OCI-LY1 (cell line): ENCODE measurements around the gene NWD2.
"Not testable (repeated sequence)": the region's sequence is repeated elsewhere in the genome, so short reads cannot be mapped to it uniquely, and the experiment has no call there.

Experiments used
- H2AFZ ChIP-seq: fragments of 200-600 bp; sonication (generic), shearing (Covaris generic); 2 replicates; pipeline ENCODE4 v1.6.0; 2014; ENCODE audit warnings: antibody characterized with exemption, mild to moderate bottlenecking, low read length
- H3F3A ChIP-seq: fragments of 200-600 bp; sonication (generic), shearing (Covaris generic); 2 replicates; pipeline ENCODE4 v1.6.0; 2014; ENCODE audit warnings: mild to moderate bottlenecking, antibody characterized with exemption, low read length, moderate library complexity; ENCODE audit not compliant: insufficient read depth
- H3K27ac ChIP-seq: fragments of 200-600 bp; sonication (generic); 2 replicates; pipeline ENCODE4 v1.5.1; 2014; ENCODE audit warnings: low read length, mixed run types, mild to moderate bottlenecking, low read depth; ENCODE audit not compliant: poor library complexity, severe bottlenecking
- H3K27me3 ChIP-seq: fragments of 200-600 bp; sonication (generic); 2 replicates; pipeline ENCODE4 v1.6.0; 2014; ENCODE audit warnings: antibody characterized with exemption, mild to moderate bottlenecking, low read length, moderate library complexity; ENCODE audit not compliant: insufficient read depth
- H3K36me3 ChIP-seq: fragments of 200-600 bp; sonication (generic); 2 replicates; pipeline ENCODE4 v1.6.1; 2014; ENCODE audit warnings: mild to moderate bottlenecking, antibody characterized with exemption, low read length, moderate library complexity, mixed read lengths; ENCODE audit not compliant: insufficient read depth
- H3K4me1 ChIP-seq: fragments of 200-600 bp; sonication (generic); 2 replicates; pipeline ENCODE4 v1.5.1; 2014; ENCODE audit warnings: mild to moderate bottlenecking, low read length, moderate library complexity; ENCODE audit not compliant: insufficient read depth, severe bottlenecking
- H3K4me2 ChIP-seq: fragments of 200-600 bp; sonication (generic), shearing (Covaris generic); 2 replicates; pipeline ENCODE4 v1.6.1; 2014; ENCODE audit warnings: low read length
- H3K4me3 ChIP-seq: fragments of 200-600 bp; sonication (generic); 2 replicates; pipeline ENCODE4 v1.5.1; 2014; ENCODE audit warnings: low read length, low read depth, mild to moderate bottlenecking, mixed read lengths; ENCODE audit not compliant: poor library complexity, severe bottlenecking
- H3K79me2 ChIP-seq: fragments of 200-600 bp; shearing (Covaris generic); 2 replicates; pipeline ENCODE4 v1.6.1; 2016; ENCODE audit warnings: mixed run types, low read length, mixed read lengths; ENCODE audit not compliant: insufficient read depth
- H3K9ac ChIP-seq: fragments of 200-600 bp; sonication (generic), shearing (Covaris generic); 2 replicates; pipeline ENCODE4 v1.6.1; 2014; ENCODE audit warnings: mild to moderate bottlenecking, low read length, mixed read lengths
- H3K9me2 ChIP-seq: fragments of 200-600 bp; sonication (generic), shearing (Covaris generic); 2 replicates; pipeline ENCODE4 v1.6.1; 2014; ENCODE audit warnings: low read depth, mild to moderate bottlenecking, low read length, mixed read lengths
- H3K9me3 ChIP-seq: fragments of 200-600 bp; shearing (Covaris generic); 2 replicates; pipeline ENCODE4 v1.6.1; 2014; ENCODE audit warnings: low read length, mixed read lengths
- H4K20me1 ChIP-seq: fragments of 200-600 bp; sonication (generic), shearing (Covaris generic); 2 replicates; pipeline ENCODE4 v1.6.0; 2016; ENCODE audit warnings: mild to moderate bottlenecking, low read length; ENCODE audit not compliant: insufficient read depth
- CTCF ChIP-seq: fragments of 200-600 bp; sonication (generic), shearing (Covaris generic); IDR thresholded peaks from 2 replicates; pipeline ENCODE4 v1.5.1; 2017; ENCODE audit warnings: mild to moderate bottlenecking, antibody characterized with exemption, low read length, moderate library complexity, mixed read lengths
- EZH2 ChIP-seq: fragments of 200-600 bp; sonication (generic), shearing (Covaris generic); IDR thresholded peaks from 2 replicates; pipeline ENCODE4 v1.8.0; 2017; ENCODE audit warnings: borderline replicate concordance, mixed run types, mild to moderate bottlenecking, antibody characterized with exemption, low read length, moderate library complexity, mixed read lengths

Gene NWD2

GRCh38 chr4:37397505-37397904 is 153.0 kb downstream of the NWD2 start:
- H3K4me3 ChIP-seq: no peak overlapping the region
- H2AFZ ChIP-seq: no peak overlapping the region
- H3K9me2 ChIP-seq: no peaks in the 10 kb centered on the region
- no peak overlapping the region for H3K4me2 ChIP-seq
- no peaks in the 10 kb centered on the region for H3F3A ChIP-seq
- no peaks in the 10 kb centered on the region for H3K36me3 ChIP-seq
- no peaks in the 10 kb centered on the region for H3K79me2 ChIP-seq
- H4K20me1 ChIP-seq: no peaks in the 10 kb centered on the region
- H3K9me3 ChIP-seq: no peaks in the 10 kb centered on the region
- H3K4me1 ChIP-seq: no peaks in the 10 kb centered on the region
- no peaks in the 10 kb centered on the region for H3K27me3 ChIP-seq
- H3K27ac ChIP-seq: no peak overlapping the region
- TF ChIP-seq CTCF (no peak), EZH2 (no peak)
- H3K9ac ChIP-seq: no peak overlapping the region

DNA sequence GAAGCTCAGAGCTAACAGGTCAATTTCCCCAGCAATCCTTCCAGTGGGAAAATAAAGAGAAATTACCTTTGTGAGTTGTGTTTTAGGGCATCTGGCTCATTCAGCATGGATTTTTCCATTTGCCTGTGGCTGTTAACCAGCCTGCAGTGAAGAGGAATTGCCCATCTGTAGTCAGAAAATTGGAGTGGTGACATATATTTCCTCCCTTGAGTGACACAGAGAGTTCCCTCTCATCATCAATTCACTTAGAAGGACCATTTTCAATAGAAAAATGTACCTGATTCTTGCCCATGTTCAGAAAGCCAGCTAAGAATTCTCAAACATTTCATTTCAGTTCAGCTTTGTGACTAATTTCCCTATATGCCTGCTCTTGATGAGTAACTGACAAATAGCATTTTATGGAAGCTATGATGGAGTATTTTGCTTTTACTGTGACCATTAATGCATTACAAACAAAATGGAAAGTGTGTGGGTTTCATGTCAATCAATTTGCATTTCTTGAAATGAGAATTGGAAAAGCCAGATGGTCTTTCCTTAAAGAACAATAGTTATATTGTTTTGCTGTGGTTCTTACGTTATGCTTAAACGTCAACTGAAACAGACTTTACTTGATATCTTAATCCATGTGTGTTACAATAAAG is 155.8 kb downstream of the NWD2 start:
- no peak for TF ChIP-seq EZH2
- no peak for TF ChIP-seq CTCF
- Histone ChIP-seq H3K27me3 (no peaks in the 10 kb centered on the region), H2AFZ (no peak overlapping the region), H3F3A (no peaks in the 10 kb centered on the region), H3K27ac (no peak overlapping the region), H4K20me1 (no peaks in the 10 kb centered on the region), H3K4me3 (no peak overlapping the region), H3K9ac (no peak overlapping the region), H3K9me3 (no peaks in the 10 kb centered on the region), H3K4me1 (no peaks in the 10 kb centered on the region), H3K79me2 (no peaks in the 10 kb centered on the region), H3K4me2 (no peak overlapping the region), H3K36me3 (no peaks in the 10 kb centered on the region), H3K9me2 (no peaks in the 10 kb centered on the region)

DNA sequence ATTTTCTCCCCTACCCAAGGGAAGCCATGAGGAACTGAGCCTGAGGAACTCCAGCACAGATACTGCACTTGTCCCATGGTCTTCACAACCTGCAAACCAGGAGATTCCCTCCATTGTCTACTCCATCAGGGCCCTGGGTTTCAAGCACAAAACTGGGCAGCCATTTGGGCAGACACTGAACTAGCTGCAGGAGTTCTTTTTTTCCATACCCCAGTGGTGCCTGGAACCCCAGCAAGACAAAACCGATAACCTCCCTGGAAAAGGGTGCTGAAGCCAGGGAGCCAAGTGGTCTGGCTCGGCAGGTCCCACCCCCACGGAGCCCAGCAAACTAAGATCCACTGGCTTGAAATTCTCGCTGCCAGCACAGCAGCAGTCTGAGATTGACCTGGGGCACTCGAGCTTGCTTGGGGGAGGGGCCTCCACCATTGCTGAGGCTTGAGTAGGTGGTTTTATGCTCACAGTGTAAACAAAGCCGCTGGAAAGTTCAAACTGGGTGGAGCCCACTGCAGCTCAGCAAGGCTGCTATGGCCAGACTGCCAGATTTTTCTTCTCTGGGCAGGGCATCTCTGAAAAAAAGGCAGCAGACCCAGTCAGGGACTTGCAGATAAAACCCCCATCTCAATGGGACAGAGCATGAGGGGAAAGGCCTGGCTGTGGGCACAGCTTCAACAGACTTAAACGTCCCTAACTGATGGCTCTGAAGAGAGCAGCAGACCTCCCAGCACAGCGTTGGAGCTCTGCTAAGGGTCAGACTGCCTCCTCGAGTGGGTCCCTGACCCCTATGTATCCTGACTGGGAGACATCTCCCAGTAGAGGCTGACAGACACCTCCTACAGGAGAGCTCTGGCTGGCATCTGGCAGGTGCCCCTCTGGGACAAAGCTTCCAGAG is 163.6 kb downstream of the NWD2 start:
- not testable (repeated sequence) for H3K27me3 ChIP-seq, H3K27ac ChIP-seq, H3K79me2 ChIP-seq, H3K9me3 ChIP-seq, H3K4me1 ChIP-seq, H3K36me3 ChIP-seq, H2AFZ ChIP-seq, H3K9ac ChIP-seq, H3F3A ChIP-seq, H3K4me2 ChIP-seq, H3K9me2 ChIP-seq, H3K4me3 ChIP-seq, H4K20me1 ChIP-seq

- not testable (repeated sequence) for H3K9me2 ChIP-seq, H3K27me3 ChIP-seq, H3K4me3 ChIP-seq, H3K4me2 ChIP-seq, H4K20me1 ChIP-seq, H2AFZ ChIP-seq, H3K27ac ChIP-seq, H3K79me2 ChIP-seq, H3K36me3 ChIP-seq, H3K9me3 ChIP-seq, H3K4me1 ChIP-seq, H3K9ac ChIP-seq, H3F3A ChIP-seq
Measured at GRCh38 chr4:37413612-37414011, 169.1 kb downstream of the NWD2 start.
